Limb (tissue), 2 donors: Measurements from ENCODE around the gene PIGV.
A peak's percentile ranks its signal among the peaks of the same experiment; 100 is the strongest.

Experiments
- DNase-seq, 2 donors: peaks; one replicate each; pipeline ENCODE4 v3.0.0-alpha.2; 2016; ENCODE audit errors: extremely low spot score in 2 of 2

The PIGV gene

DNA sequence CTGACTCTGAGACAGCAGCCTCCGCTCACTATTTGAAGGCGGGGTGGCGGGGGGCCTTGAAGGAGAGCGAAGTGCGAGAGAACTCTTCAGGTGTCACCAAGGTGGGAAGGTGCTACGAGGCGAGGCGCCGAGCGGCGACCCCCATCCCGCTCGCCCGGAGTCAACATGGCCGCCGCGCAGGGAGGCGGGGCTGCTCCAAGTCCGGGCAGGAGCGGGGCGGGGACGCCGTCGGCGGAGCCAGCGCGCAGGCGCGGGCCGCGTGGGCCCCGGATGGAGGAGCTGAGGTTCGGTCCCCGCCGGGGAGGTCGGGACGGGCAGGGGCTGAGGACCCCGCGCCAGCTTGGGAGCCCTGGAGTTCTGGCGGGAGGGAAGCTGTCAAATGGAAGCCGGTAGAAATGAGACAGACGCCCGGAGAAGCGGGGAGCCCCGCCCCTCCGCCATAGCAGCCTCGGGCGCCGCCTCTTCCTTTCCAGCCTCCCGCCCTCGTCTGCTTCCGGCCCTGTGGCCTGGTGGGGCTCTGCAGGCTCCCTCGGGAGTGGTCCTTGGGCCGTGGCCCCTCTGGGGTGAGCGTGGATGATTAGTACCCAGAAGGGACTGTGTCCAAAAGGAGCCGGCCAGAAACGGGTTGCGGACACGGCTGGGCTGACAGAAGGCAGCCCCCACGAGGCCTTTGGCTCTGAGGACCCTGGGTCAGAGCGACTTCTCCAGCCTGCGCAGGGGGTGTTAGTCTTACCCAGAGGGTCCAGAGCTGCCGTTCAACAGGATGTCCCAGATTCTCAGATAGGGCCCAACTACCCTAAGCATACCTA is at the start of gene PIGV:
TSS of gene PIGV (plus strand) at position 245 of the 809 bp plus-strand sequence. CDS start 2,866 bp downstream, outside the sequence.
- DNase-seq: peak; percentile 91 to 96

- no peak for DNase-seq
These were observed 48.3 kb upstream of the PIGV start for GRCh38 chr1:26739329-26739914.

GRCh38 chr1:26740023-26740634 is 47.6 kb upstream of the PIGV start:
- DNase-seq: no peak

DNA sequence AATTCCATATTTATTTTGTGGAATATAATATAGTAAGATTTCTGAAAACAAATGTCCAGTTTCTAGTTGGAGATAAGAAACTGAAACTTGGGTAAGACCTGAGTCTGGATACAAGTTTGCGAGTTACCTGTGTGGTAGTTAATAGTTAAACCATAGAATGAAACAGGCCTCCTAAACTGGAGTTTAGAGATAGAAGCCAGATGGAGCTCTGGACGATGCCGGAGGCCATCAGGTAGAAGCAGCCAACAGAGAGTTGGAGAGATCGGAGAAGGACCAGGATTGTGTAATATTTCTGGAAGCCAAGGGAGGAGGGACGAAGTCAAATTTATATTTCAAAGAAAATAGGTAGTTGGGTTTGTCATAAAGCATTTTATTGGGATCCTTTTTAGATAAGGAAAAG is 46.8 kb upstream of the PIGV start:
- no peak for DNase-seq

DNA sequence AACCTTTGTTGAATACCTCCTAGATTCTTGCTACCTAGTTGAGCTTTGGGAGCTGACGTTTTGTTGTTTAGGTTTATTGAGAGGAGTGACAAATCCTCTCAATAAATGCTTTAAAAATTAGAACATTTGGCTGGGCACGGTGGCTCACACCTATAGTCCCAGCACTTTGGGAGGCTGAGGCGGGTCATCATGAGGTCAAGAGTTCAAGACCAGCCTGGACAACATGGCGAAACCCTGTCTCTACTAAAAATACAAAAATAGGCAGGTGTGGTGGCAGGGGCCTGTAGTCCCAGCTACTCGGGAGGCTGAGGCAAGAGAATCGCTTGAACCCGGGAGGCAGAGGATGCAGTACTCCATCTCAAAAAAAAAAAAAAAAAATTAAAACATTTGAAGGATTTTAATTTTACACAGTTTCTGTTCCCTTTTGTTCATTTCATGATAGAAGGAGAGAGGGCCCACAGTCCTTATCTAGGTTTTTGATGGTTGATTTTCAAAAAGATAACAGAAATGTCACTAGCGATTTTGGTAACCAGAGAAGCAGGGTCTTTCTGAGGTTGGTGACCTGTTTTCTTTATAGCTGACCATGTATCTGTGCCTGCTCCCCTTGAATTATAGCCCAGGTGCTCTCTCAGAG is 44.2 kb upstream of the PIGV start:
- DNase-seq: no peak

DNA sequence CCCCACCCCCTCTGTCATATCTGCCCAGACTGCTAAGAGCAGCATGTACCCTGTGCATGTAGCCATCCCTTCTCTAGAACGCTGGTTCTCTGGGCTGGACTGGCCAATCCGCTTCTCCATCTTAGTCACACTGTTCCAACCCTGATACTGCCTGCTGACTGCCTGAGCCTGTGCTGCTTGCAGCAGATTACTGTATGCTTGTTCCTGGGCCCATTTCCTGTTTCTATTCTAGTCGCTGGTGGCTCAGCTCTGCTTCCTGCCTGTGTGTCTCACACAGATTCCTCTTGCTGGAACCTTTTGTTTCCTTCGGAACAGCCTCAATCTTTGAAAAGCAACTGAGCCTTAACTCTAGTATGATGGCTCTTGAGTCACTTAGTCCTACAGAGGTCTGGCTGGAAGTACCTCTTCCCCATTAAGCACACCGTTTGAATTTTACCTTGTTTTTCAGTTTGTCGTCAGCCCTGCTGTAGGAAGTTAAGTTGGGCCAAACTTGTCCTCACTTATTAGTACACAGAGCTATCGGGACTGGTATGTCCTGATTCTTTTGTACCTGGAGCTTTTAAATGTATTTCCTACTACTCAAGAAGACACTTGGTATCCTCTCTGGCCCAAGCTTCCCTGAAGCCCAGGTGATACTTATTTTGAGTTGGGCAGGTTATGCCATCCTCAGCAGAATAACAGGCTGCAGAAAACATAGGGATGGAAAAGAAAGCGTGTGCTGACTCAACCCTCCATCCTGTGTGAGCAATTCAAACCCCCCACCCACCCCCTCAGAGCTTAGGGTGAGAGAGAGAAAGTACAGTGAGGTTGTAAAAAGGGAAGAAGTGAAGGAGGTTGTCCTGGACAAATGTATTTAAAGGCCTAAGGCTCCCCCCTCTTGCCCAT is 43.4 kb upstream of the PIGV start:
- peak in 1 of 2 donors; percentile 26 for DNase-seq

GRCh38 chr1:26745191-26745590 is 42.6 kb upstream of the PIGV start:
- DNase-seq: no peak

GRCh38 chr1:26747048-26747447 is 40.7 kb upstream of the PIGV start:
- DNase-seq: no peak

DNA sequence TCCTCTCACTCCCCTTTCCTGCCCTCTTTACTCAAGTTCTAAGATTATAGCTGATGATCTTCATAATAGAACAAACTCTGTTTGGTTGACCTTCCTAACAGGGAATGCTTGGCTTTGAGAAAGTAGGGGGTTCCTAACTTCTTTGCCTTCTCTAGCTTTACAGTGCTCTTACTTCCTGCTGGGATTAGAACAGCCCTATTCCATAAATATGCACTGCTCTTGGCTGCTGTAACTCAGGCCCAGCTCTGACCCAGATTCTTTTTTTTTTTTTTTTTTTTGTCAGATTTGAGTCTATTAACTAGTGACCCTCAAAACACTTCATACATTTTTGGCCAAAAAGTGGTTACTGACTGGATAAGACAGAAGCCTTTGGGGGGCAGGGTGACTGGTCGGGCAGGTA is 39.4 kb upstream of the PIGV start:
- no peak for DNase-seq

DNA sequence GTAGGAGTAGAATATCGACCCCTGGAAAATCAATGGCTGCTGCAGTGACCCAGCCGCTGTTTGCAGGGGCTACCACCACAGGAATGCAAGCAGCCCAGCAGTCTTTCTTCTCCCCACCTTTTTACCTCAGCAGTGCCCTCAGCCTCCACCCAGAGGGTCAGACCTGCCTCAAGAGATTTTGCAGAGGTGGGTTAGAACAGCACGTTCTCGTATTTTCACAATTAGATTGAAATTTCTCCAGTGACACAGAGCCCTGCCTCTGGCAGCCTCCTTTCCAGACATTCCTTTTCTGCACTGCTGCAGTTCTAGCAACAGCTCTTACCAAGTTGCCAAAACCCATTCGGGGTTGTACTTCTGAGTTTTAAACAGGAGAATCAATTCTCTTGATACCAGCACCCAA is 38.3 kb upstream of the PIGV start:
- DNase-seq: no peak

DNA sequence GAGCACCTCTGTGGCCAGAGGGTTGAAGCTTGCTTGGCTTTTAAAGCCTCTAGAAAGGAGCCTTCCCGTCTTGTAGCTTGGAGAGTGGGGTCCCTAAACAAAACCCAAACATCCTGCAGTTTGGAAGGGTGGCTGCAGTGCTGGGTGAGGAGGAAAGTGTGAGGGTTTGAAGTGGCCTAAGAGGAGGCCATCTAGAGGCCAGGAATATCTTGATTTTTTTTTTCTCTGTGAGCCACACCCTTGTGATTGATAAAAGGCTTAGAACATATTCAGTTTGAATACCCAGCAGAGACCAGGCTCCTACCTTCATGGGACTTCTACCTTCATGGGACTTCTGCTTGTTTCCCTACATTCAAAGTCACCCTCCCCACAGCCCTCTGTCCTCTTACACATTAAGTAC is 37.3 kb upstream of the PIGV start:
- DNase-seq: no peak

GRCh38 chr1:26752519-26752918 is 35.2 kb upstream of the PIGV start:
- DNase-seq: no peak

GRCh38 chr1:26754086-26754874 is 33.5 kb upstream of the PIGV start:
- DNase-seq: no peak

DNA sequence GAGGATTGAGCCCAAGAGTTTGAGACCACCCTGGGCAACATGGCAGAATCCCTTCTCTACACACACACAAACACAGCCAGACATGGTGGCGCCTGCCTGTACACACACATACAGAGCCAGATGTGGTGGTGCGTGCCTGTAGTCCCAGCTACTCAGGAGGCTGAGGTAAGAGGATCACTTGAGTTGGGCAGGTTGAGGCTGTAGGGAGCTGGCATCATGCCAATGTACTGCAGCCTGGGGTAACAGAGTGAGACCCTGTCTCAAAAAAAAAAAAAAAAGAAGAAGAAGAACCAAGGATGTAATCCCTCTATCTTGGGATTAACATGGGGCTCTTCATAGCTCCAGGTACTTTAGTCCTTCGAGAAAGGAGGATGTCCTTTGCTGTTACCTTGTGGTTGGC is 29.4 kb upstream of the PIGV start:
- DNase-seq: no peak

DNA sequence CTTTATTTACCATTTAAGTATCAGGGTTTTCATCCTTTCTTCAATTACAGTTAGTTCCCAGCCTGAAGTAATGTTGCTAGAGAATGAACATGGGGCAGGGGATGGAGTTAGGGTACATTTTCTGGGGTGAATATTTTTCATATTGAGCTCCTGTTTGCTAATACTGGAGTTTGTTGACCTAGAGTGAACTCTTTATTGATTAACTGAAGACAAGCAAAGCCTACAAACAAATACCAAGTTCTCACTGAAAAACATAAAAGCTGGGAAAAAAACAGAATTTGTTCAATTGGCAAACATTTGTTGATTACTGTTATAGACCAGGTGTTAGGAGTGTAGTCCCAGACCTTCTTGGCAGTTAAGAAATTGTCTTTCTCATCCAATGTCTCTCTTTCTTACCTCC is 28.2 kb upstream of the PIGV start:
- DNase-seq: no peak

DNA sequence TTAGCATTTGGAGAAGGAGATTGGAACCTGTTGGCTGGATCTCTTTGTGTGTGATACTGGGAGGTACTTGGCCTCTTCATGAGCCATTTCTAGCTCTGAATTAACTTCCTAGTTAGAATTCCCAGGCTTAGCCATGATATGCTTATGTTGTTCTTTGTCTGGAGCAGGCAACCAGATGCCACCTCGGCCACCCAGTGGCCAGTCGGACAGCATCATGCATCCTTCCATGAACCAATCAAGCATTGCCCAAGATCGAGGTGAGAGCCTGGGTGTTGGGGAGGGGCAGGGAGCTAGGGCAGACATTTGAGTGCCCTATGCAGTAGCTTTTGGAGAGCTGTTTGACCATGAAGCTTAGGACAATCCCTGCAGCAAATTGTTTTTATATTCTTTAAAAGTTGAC is 26.5 kb upstream of the PIGV start:
- DNase-seq: no peak

DNA sequence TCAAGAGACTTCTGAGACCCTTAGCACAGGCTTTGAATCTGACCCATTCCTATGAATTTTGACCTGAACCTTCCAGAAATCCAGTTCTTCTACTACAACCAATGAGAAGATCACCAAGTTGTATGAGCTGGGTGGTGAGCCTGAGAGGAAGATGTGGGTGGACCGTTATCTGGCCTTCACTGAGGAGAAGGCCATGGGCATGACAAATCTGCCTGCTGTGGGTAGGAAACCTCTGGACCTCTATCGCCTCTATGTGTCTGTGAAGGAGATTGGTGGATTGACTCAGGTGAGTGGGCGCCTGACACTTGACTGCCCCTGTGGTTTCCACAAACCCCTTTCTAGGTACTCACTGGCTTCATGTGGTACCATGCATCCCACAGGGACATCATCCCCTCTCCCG is 20.0 kb upstream of the PIGV start:
- no peak for DNase-seq

DNA sequence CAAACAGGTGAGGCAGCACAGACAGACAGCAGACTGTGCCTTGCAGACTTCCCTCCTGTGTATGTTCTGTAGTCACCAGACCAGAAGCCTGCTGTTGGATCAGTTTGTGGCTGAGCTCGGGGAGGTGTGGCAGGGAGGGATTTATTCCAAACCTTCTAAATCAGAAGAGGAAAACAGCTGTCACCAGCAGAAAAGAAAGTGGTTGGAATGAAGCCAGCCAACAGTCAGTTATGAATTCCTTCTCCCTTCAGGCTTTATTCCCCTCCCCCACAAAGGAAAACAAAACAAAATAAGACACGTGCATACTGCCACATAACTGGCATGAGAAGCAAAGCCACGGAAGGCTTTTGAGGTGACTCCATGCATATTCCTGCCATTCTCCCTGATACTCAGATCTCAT is 19.0 kb upstream of the PIGV start:
- DNase-seq: peak in 1 of 2 donors; percentile 55

DNA sequence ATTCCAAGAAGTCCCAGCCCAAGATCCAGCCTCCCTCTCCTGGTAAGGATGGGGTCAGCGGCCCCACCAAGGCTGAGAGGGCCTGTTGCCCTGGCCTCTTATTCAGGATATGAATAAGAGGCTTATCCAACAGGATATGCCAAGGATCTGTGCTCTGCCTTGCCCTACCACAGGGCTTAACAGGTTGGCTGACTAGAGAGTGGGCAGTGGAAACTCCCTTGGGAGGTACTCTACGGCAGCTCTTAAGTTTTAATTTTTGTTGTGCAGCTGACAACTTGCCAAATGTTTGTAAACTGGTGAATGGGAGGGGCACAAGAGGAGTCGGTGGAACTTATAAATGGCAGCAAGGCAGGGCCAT is 16.5 kb upstream of the PIGV start:
- DNase-seq: no peak

GRCh38 chr1:26771643-26772321 is 16.0 kb upstream of the PIGV start:
- no peak for DNase-seq
